Muscle of back (tissue), 11 donors: ENCODE results near the gene SESN2. TPM values are rescaled to one million over a fixed set of nuclear protein-coding genes. Genes with fewer than 3 reads are reported as not detected.
"Not testable (repeated sequence)": the region's sequence is repeated elsewhere in the genome, so short reads cannot be mapped to it uniquely, and the experiment has no call there.

Source experiments
- DNase-seq, 3 donors: peaks; one replicate each; pipeline versions ENCODE4 v3.0.0 to v3.0.0-alpha.2; 2013
- polyA plus RNA-seq, 10 donors: library from polyadenylated mRNA; unstranded; fragments of 120-200 nt; gene quantifications; one replicate each; pipeline ENCODE4 v1.2.1, GENCODE V29; 2013; ENCODE audit not compliant: insufficient read length in 10 of 10

Gene SESN2
- polyA plus RNA-seq, 10 donors, result 2.3 to 4.3 (median 3.5) TPM

- no peak for DNase-seq
Measured at GRCh38 chr1:28326984-28327383, 67.7 kb downstream of the SESN2 start.

- not testable (repeated sequence) for DNase-seq
Measured at GRCh38 chr1:28327431-28327830, 68.1 kb downstream of the SESN2 start.

DNA sequence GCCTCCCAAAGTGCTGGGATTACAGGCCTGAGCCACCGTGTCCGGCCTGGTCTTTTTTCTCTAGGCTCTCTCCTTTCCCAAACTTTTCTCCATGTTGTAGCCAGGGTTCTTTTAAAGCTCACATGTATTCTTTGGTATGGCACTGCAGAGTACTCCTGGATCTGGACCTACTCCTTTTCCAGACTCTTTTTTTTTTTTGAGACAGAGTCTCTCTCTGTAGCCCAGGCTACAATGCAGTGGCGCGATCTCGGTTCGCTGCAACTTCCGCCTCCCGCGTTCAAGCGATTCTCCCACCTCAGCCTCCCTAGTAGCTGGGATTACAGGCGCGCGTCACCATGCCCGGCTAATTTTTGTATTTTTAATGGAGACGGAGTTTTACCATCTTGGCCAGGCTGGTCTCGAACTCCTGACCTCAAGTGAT lies 68.9 kb downstream of the SESN2 start:
- DNase-seq, result no peak

DNA sequence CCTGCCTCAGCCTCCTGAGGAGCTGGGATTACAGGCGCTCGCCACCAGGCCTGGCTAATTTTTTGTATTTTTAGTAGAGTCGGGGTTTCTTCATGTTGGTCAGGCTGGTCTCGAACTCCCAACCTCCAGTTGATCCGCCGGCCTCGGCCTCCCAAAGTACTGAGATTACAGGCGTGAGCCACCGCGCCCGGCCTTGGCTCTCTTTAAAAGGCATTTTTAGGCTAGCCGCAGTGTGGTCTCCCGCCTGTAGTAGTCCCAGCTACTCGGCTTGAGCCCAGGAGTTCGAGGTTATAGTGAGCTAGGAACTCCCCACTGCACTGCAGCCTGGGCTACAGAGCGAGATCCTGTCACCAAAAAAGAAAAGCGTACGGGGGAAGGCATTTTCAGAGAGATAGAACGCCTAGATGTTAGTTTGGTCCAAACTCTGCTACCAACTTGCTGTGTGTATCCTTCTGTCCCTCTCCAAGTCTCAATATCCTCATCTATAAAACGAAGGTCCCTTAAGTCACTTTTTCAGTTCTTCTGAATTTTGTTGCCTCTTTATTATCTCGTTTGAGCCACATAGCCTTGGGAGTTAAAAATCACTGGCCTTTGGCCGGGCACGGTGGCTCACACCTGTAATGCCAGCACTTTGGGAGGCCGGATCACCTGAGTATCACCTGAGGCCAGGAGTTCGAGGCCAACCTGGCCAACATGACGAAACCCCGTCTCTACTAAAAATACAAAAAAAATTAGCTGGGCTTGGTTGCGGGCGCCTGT lies 70.3 kb downstream of the SESN2 start:
- peak in 2 of 3 donors; percentile 12 to 55 for DNase-seq

Other genes with a start within 250 kb of the SESN2 start
- gene EYA3, start 170.9 kb upstream of the SESN2 start, polyA plus RNA-seq, result 10 to 100 TPM; 13.1 to 23.1 (median 17.5) TPM
- gene PTAFR, start 82.8 kb upstream of the SESN2 start, polyA plus RNA-seq, result 1 to 10 TPM; 1.5 to 2.6 (median 2.0) TPM
- gene DNAJC8, start 26.5 kb upstream of the SESN2 start, polyA plus RNA-seq, result 10 to 100 TPM; 76.1 to 98.4 (median 83.6) TPM
- 100 to 1,000 TPM in 2 of 10 donors, 10 to 100 TPM in 8; 69.0 to 104 (median 76.6) TPM for gene ATP5IF1, start 23.4 kb upstream of the SESN2 start, polyA plus RNA-seq
- 10 to 100 TPM; 11.0 to 15.9 (median 12.9) TPM for gene MED18, start 69.5 kb downstream of the SESN2 start, polyA plus RNA-seq
- gene PHACTR4, start 110.2 kb downstream of the SESN2 start, polyA plus RNA-seq, result 10 to 100 TPM; 22.1 to 35.7 (median 27.7) TPM
- 10 to 100 TPM; 19.5 to 33.6 (median 23.8) TPM for gene RCC1, start 246.5 kb downstream of the SESN2 start, polyA plus RNA-seq